GM12801 (cell line): Measurements from ENCODE around the gene CHD5.

Experiments used
- CTCF ChIP-seq: IDR thresholded peaks from one replicate; pipeline ENCODE4 v1.5.1; 2011; ENCODE audit warnings: control low read depth; ENCODE audit not compliant: insufficient read length; ENCODE audit errors: extremely low read depth

The CHD5 gene

GRCh38 chr1:6167391-6168303 lies 12.5 kb downstream of the CHD5 start:
- TF ChIP-seq CTCF = no peak

DNA sequence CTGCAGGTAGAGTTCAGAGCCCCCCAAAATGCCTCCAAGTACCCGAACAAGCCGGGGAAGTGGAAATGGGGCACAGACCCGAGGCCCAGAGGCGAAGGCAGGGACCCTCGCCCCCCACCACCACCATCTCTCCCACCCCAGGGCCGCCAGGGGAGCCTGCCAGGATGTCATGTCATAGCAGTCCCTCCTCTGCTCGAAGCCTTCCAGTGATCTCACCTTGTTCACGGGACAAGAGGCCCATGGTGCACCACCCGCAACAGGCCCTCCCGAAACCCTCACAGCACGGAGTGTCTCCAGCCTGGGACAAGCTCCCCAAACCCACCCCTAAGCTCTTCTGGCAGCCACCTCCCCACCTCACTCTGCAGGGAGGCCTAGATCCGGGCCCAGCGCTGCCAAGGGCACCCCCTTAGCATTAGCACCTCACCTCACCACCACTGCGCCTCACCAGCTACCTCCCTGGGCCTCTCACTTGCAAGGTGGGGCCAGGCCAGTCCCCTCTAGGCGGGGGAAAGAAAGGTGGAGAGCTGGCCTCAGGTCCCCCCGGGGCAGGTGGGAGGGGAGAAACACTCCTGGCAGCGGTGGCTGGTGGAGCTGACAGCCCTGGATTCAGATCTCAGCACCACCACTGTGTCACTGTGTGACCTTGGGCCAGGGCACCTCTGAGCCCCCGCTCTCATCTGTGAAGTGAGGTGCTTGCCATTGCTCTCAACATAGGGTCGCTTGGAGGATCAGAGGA lies 13.3 kb downstream of the CHD5 start:
- TF ChIP-seq CTCF = no peak

GRCh38 chr1:6166221-6166620 lies 13.9 kb downstream of the CHD5 start:
- no peak for TF ChIP-seq CTCF

DNA sequence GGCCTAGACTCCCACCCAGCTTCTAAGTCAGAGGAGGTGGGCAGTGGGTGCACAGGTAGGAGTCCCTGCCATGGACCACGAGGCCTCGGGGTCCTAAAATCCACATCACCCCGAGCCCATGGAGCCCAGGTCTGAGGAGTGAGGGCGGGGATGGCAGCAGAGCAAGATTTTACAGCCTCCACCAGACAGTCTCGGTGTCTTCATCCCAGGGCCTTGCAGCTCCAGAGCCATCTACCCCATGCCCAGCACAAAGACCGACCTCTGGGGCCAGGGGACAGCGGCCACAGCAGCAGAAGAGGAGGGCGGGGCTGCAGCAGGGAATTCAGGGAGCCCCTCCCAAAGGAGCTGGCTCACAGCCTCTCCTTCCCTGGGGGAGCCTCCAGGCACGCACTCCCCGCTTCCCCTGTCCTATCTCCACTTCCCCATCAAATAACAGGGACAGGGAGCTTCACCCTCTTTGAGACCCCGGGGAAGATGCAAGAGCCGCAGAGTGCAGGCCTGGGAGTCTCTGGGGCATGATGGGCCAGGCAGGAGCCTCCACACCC lies 14.6 kb downstream of the CHD5 start:
- no peak for TF ChIP-seq CTCF

DNA sequence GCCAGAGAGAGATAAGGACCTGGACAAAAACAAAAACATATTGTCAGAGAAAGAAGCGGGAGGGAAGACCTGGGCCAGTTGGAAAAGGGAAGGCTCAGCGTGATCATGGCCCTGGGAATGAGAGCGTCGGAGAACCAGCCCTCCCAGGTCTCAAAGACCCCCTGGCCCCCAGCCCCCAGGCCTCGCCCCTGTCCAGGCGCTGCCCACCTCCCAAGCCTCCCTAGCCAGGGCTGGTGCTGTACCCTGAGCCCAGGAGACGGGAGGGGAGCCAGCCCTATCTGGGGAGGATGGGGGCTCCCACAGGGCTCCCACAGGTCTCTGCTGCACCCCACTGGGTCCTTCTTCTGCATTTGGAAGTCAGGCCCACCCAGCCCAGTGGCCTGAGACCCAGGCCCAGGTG lies 15.1 kb downstream of the CHD5 start:
- TF ChIP-seq CTCF = no peak

GRCh38 chr1:6163973-6164617 lies 16.0 kb downstream of the CHD5 start:
- TF ChIP-seq CTCF = no peak

- TF ChIP-seq CTCF = no peak
Observed at GRCh38 chr1:6163191-6163972, 16.7 kb downstream of the CHD5 start.
